HG02798 (cell line): ENCODE data around the gene SLC25A25.

Experiments used
- ATAC-seq: cut with Tn5 transposase; IDR thresholded peaks from one replicate; pipeline ENCODE4 v1.9.1; 2021; ENCODE audit warnings: mild to moderate bottlenecking; ENCODE audit not compliant: unreplicated experiment, poor library complexity

The SLC25A25 gene

GRCh38 chr9:128141604-128142003 is 73.6 kb downstream of the SLC25A25 start:
- ATAC-seq: no peak

GRCh38 chr9:128142061-128142460 is 74.0 kb downstream of the SLC25A25 start:
- no peak for ATAC-seq

- no peak for ATAC-seq
Measured at GRCh38 chr9:128142596-128142995, 74.6 kb downstream of the SLC25A25 start.

- ATAC-seq: no peak
Measured at GRCh38 chr9:128143525-128144238, 75.7 kb downstream of the SLC25A25 start.

- no peak for ATAC-seq
Measured at GRCh38 chr9:128144239-128145181, 76.5 kb downstream of the SLC25A25 start.

- no peak for ATAC-seq
Measured at GRCh38 chr9:128145536-128145935, 77.5 kb downstream of the SLC25A25 start.

GRCh38 chr9:128145951-128146351 is 77.9 kb downstream of the SLC25A25 start:
- ATAC-seq: no peak

GRCh38 chr9:128146591-128147120 is 78.6 kb downstream of the SLC25A25 start:
- ATAC-seq: no peak

- no peak for ATAC-seq
Measured at GRCh38 chr9:128148509-128149000, 80.5 kb downstream of the SLC25A25 start.

- no peak for ATAC-seq
Measured at GRCh38 chr9:128149001-128149701, 81.1 kb downstream of the SLC25A25 start, which contains the start of gene LCN2. TSS of gene LCN2 (plus strand) at chr9:128149453. CDS start at chr9:128149526, 73 bp downstream.

- ATAC-seq: no peak
Measured at GRCh38 chr9:128149951-128150593, 82.0 kb downstream of the SLC25A25 start.

- ATAC-seq: no peak
Measured at GRCh38 chr9:128150594-128151308, 82.7 kb downstream of the SLC25A25 start.

GRCh38 chr9:128151309-128152132 is 83.5 kb downstream of the SLC25A25 start:
- no peak for ATAC-seq

- ATAC-seq: no peak
Measured at GRCh38 chr9:128152133-128153059, 84.4 kb downstream of the SLC25A25 start.

- no peak for ATAC-seq
Measured at GRCh38 chr9:128153060-128153946, 85.3 kb downstream of the SLC25A25 start.

- no peak for ATAC-seq
Measured at GRCh38 chr9:128153947-128154695, 86.1 kb downstream of the SLC25A25 start.
